HG02798 (cell line): ENCODE results near the gene HLA-B.

Experiments used
- ATAC-seq: cut with Tn5 transposase; IDR thresholded peaks from one replicate; pipeline ENCODE4 v1.9.1; 2021; ENCODE audit warnings: mild to moderate bottlenecking; ENCODE audit not compliant: unreplicated experiment, poor library complexity

Gene HLA-B

DNA sequence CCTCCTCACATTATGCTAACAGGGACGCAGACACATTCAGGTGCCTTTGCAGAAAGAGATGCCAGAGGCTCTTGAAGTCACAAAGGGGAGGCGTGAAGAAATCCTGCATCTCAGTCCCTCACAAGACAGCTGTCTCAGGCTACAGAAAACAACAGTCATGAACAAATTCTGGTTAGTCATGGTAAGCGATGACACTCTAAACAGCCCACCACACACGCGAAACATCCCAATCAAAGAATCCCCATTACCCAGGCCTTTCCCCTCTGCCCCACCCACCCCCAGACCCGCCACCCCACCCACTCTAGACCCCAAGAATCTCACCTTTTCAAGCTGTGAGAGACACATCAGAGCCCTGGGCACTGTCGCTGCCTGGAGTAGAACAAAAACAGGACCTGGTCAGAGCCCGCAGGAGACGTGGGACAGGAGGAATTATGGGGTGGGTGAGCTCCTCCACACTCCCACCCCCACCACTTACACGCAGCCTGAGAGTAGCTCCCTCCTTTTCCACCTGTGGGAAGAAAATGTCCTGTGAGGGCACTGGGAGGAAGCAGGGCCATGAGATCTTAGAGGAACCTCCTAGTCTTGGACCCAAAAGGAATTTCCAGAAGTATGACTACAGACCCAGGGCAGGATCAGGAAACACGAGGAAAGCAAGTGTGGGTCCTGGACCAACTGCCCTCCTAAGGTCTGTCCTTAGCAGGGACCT, 2.7 kb downstream of the HLA-B start:
- ATAC-seq = no peak

DNA sequence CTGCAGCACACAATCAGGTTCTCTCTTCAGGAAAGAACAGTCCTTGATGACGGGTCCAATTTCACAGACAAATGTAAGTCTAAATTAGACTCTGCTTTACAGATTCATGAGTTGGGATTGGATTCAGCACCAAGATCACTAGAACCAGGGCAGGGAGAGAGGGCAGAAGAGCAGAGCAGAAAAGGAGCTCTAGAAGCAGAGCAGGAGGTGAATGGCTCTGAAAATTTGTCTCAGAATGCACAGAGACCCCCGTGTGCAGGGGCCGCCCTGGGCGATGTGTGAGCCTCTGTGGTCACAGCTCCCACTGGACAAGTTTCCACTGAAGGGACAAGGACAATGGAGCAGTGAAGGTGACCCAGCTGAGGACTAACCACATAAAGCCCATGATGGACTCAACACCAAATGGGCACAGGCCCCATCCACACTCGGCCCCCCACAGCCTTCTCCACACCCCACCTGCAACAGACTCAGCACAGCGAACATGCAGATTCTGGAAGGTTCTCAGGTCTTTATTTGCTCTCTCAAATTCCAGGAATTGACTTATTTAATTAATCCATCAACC, 3.5 kb downstream of the HLA-B start:
- ATAC-seq = no peak

DNA sequence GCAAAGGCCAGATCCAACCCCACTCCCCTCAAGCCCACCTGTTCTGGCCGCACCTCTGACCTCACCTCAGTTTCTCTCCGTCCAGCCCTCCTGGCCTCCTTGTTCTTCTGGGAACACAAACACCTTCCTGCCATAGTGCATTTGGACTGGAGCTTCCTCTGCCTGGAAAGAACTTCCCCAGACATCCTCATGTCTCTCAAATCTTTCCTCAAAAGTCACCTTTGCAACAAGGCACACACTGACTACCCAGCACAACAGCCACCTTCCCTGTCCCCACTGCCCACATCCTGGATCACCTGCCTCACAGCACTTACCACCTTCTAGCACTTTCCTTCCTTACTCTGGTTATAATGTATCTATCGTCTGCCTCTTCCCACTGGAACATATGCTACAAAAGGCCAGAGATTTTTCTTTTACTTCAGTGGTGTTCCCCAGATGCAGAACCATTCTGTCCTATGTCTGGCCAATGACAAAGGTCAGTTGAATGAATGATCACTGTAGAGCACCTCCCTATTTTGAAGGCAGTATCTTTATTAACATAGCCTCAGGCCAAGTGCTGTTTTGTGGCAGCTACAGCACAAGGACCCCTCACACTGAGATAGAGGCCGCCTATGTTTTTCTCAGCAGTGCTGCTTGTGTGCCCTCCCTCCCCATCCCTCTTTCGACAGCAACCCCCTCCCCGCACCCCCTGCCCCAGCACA, 4.1 kb downstream of the HLA-B start:
- no peak for ATAC-seq

DNA sequence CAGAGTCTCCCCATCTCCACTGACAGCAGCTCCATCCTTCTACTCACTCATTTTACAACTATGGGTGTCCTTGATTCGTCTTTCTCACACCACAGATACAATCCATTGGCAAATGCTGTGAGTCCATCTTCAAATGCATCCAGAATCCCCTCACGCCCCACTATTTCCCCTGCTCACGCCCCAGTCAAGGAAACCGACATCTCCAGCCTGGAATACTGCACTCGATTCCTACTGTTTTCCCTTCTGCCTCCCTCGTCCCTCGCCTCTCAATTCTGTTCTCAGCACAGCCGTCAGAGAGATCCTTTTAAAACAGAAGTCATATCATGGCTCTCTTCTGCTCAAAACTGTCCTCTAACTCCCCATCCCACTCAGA, 4.7 kb downstream of the HLA-B start:
- no peak for ATAC-seq

DNA sequence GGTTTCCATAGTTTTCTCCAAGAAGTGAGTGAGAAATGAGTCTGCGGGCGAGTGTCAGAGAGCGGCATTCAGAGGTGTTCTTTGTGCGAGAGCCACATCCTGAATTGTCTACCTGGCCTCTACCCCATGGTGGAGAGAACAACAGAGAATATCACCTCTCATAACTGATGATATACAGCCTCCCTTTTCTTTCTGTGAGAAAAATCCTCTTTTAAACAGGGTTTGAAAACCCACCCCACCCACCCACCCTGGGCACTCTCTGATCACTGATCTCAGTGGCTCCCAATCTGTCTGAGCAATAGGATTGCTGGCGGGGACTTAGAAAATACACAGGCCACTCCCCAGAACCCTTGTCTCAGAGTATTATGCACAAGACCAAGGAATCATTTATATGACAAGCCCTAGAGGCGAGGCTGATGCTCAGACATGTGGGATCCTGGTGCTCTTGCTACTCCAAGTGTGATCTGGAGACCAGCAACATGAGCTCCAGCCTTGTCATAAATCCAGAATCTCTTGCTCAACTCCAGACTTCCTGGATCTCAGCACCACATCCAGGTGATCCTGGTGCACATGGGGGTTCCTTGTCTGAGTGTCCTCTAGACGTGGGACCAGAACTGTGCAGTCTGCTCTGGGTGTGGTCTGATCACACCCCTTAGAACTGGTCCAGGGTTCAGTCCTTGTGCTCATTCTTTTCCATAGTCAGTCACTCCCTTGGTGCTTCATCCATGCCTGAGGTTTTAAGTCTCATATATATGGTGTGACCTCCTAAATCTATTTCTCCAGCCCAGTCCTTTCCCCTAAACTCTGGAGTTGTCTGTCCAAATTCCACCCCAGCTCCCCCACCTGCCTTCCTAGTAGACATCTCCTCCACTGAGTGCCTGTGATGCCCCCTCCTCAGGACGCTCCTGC, 5.3 kb downstream of the HLA-B start:
- ATAC-seq = no peak

DNA sequence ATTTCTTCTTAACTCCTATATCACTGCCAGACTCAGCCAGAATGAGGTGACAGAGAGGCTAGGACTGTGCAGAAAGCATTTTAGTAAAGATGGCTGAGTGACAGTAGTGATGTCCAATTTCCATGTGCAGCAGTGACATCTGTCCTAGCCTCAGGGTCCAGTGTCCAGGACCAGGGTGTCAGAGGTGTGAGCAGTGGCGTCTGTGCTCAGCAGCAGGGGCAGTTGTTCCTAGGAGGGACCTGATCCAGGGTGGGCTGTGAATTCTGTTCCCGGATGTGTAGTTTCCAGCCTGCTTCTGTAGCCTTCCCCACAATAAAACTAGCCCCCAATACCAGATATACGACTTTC, 6.0 kb downstream of the HLA-B start:
- no peak for ATAC-seq

DNA sequence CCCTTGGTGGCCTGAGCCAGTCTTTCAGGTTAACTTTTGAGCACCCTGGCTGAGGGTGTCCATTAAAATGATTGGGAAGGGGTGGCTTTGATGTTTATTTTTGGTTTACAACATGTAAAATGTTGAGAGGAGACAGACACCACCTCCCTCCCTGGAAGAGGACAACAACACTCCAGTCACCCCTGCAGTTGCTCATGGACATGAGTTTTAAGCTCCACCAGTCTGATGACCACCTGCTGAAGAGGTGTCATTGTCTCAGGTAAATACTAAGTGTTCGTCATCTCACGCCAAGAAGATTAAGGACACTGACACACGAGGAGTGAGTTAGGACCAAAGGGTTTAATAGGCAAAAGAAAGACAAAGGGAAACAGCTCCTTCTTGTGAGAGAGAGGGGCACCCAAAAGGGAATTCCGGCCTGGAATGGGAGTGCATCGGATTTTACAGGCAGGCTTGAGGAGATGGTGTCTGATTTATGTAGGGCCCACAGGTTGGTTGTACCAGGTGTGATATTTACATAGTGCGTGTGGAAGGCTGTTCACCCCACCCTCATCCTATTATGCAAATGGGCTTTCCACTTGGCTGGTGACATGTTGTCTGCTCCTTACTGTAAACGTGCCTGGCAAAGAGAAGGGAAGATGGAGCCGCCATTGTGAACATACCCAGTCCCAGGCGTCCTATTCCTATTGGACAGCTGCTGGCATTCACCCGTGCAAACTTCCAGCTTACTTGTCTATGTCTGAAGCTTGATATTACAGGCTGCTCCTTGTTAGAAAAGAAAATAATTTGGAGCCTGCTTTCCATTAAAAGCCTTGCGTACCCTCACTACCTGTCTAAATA, 6.6 kb downstream of the HLA-B start:
- no peak for ATAC-seq

DNA sequence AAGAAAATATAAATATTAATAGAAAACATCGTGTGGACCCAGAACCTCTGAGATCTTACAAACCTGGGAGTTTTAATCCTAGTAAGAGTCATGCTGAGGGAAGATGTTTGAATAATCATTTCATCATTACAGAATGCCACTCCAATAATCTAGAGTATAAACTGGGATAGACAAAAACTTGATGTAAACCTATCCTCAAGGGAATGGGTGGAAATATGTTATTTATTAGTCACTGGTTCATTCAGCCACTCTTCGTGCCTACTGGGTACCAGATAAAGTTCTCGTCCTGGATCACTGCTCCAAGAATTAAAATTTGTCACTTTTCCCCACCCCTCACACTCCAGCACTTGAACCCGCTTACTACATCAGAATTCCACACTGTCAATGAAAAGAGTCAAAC, 7.7 kb downstream of the HLA-B start:
- no peak for ATAC-seq

DNA sequence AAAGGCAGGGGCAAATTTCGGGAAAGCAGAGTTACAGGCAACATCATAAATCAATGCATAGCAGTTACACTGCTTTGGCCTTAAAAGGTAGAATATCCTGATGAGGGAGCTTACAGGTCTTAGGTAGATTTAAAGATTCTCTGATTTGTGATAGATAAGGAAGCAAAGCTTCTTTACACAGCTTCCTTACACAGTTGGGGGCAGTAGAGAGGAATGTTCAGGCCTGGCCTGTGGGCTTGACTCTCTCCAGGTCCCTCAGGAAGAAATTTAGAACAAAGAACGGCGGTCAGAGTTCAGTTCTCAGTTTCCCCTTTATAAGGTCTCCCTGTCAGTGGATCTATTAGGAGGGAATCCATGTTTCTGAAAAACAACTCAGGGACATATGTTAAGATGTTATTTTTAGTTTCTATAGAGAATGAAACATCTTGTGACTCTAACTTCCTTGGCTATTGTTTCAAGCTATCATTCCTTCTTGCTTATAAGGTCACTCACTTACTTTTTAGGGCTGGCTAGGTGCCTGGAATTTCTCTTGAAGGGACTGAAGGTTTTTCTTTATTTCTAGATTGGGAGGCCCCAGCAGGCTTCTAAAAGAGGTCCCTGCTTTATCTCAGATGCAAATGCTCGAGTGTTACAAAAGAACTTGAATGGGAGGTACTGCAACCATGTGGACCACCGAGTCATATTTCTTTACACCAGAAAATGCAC, 11.8 kb downstream of the HLA-B start:
- no peak for ATAC-seq

DNA sequence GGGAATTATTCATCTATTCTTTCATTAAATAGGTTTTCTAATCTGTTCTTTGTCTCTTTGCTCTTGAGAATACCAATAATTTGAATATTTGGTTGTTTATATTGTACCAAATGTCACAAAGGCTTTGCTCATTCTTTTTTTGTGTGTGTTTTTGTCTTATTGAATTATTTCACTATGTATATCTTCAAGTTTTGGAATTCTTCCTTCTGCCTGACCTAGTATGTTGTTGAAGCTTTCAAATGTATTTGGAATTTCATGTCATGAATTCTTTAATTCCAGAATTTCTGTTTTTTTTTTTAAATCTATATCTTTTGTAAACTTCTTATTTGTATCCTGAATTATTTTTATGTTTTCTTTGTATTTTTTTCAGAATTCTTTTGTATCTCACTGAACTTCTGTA, 16.8 kb downstream of the HLA-B start:
- ATAC-seq = no peak

DNA sequence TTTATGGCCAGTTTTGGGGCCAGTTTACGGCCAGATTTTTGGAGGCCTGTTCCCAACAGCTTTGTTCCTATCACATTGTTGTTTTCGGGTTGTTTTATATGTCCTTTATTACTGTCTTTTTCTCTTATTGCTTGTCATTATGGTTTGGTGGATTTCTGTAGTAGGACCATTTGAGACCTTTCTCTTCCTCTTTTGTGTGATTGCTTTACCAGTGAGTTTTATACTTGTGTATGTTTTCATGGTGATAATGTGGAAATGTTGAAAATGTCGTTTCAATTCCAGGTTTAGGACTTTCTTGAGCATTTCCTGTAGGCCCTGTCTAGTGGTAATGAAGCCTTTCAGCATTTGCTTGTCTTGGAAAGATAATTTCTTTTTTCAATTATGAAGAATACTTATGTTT, 17.8 kb downstream of the HLA-B start:
- no peak for ATAC-seq

DNA sequence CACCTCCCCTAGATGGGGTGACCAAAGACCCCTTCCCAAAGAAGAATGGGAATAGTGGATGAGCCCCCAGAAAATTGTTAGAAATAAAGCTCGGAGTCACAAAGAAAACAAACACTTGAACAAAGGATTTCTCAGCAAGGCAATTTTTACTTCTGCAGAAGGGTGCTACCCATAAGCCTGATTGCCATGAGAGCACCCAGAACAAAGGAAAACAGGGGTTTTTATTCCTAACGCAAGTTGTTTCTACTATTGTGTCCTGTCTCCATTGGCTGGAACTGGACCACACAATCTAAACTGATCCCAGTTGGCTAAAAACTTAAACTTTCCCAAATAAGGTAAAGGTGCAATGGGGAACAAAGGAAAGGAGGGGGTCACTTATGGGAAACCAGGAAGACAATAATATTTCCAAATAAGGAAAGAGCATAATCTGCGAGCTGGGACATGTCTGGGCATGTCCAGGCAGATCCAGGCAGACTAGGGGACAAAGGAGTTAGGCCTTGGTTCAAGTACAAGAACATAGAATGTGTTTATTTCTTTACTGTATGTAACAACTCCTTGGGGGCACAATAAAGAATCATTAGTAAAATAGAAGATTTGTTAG, 20.0 kb downstream of the HLA-B start:
- no peak for ATAC-seq

DNA sequence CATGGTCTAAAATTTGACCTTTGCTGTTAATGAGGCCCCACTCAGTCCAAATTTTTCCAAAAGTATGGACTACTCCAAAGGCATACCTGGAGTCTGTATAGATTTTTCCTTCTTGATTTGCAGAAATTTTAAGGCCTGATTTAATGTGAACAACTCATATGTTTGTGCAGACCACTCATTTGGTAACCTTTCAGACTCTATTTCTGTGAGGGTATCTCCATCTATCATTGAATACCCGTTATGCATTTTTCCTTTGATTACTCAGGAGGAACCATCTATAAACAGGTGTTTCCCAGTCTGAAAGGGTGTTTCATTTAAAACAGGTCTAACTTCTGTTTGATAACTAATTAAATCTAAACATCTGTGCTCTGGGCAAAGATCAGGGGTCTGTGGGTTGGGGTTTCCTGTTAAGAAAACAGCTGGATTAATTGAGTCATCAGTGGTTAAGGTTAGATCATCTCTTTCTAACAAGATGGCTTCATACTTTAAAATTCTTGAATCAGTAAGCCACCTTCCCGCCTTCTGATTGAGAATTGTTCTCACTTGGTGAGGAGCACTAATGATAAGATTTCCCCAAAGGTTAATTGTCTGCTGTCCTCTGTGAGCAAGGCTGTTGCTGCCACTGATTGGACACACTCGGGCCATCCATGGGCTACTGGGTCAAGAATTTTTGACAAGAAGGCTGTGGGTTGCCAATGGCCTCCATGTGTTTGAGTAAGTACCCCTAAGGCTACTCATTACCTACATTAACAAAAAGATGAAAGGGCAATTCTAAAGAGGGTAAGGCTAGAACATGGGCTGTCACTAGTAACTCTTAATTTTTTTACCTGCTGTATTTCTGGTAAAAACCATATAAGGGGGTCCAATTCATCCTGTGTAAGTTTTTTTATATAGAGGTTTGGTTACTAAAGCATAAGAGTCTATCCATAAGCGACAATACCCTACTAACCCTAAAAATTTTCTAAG, 24.1 kb downstream of the HLA-B start:
- no peak for ATAC-seq

DNA sequence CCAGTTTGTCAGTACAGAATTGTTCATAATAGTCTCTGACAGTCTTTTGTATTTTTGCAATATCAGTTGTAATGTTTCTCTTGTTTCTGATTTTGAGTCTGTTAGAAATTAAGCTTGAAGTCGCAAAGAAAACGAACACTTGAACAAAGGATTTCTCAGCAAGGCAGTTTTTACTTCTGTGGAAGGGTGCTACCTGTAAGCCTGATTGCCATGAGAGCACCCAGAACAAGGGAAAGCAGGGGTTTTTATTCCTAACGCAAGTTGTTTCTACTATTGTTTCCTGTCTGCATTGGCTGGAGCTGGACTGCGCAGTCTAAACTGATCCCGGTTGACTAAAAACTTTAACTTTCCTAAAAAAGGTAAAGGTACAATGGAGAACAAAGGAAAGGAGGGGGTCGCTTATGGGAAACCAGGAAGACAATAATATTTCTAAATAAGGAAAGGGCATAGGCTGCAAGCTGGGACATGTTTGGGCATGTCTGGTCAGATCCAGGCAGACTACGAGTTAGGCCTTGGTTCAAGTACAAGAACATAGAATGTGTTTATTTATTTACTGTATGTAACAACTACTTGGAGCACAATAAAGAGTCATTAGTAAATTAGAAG, 28.5 kb downstream of the HLA-B start:
- ATAC-seq = no peak

DNA sequence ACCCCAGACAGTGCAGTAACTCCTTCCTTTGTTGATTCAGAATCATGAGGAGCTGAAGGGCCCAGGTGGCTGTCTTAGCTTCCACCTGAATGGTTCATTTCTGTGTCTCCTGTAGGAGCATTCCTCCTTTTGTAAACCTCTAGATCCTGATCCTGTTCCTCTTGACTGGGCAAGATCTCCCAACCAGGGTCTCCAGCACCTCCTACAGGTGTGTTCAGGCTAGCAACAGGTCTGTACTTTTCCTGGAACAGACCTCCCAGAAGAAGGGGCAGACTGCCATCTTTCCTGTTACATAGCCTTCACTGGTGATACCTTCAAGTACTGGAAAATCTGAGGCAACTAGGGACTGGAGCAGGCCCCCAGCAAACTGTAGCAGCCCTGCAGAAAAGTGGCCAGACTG, 35.2 kb downstream of the HLA-B start:
- no peak for ATAC-seq

DNA sequence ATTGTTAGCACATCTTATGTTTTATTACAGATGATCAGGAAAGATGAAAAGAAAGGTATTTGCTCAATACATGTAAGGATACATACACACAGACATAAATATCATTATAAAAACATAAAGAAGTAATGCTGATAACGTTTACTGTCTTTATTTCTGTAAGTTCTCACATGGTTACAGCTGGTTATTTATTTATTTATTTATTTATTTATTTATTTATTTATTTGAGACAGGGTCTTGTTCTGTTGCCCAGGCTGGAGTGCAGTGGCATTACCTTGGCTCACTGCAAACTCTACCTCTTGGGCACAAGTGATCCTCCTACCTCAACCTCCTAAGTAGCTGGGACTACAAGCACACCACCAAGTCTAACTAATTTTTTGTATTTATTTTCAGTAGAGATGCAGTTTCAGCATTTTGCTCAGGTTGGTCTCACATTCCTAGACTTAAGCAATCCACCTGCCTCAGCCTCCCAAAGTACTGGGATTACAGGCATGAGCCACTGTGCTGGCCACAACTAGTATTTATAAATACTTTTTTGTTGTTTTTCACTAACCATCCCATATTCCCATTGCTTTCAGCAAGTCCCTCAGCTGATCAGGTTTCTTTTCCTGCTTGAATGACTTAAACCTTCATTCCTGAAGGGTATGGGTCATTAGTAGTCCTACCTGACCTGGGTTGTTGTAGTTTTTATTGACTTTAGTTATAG, 35.8 kb downstream of the HLA-B start:
- no peak for ATAC-seq

DNA sequence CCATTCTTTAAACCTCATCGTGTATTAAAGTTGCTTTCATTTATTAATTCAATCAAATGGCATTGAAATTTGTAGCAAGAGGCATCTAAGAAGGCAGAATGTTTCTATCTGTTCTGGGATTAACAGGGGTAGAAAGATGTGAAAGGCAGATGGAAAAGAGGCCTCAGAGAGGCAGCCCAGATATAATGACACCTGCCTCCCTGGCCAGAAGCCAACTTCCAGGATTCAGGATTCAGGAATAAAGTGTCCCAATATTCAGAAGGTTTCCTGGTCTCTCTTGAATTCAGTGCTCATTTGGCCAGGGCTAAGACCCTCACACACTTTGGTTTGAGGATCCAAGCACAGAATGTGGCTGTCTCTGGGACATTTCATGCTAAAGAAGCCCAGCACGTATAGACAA, 39.9 kb downstream of the HLA-B start:
- ATAC-seq = no peak
